ENCODE data around the gene PTH1R. TPM values are rescaled to one million over a fixed set of nuclear protein-coding genes. Genes with fewer than 3 reads are reported as not detected.

PTH1R gene
- total RNA-seq, 2 donors from 2014 or later: 5.6 to 8.9 TPM

GRCh38 chr3:46893146-46893748 is 15.7 kb downstream of the PTH1R start:
- Histone ChIP-seq H3K4me3 (peak overlapping the region; percentile 70), H3K27ac (no peak overlapping the region), H3K36me3 (no peaks in the 10 kb centered on the region), H3K4me1 (ENCODE audit: control insufficient read depth in 1 of 2, low read depth in 2 of 2) (peaks cover 8 to 33% of the 10 kb centered on the region in 2 donors), H3K27me3 (replicated peaks; ENCODE audit: insufficient read depth) (no peaks in the 10 kb centered on the region), H3K9me3 (no peaks in the 10 kb centered on the region)
- ATAC-seq (ENCODE audit: insufficient number of reproducible peaks, low FRiP score, low read depth) (no peak), DNase-seq (ENCODE audit: low spot score) (no peak)
- TF ChIP-seq, protein P1, sequence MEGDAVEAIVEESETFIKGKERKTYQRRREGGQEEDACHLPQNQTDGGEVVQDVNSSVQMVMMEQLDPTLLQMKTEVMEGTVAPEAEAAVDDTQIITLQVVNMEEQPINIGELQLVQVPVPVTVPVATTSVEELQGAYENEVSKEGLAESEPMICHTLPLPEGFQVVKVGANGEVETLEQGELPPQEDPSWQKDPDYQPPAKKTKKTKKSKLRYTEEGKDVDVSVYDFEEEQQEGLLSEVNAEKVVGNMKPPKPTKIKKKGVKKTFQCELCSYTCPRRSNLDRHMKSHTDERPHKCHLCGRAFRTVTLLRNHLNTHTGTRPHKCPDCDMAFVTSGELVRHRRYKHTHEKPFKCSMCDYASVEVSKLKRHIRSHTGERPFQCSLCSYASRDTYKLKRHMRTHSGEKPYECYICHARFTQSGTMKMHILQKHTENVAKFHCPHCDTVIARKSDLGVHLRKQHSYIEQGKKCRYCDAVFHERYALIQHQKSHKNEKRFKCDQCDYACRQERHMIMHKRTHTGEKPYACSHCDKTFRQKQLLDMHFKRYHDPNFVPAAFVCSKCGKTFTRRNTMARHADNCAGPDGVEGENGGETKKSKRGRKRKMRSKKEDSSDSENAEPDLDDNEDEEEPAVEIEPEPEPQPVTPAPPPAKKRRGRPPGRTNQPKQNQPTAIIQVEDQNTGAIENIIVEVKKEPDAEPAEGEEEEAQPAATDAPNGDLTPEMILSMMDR (IDR thresholded peaks at IDR 0.05): no peak

DNA sequence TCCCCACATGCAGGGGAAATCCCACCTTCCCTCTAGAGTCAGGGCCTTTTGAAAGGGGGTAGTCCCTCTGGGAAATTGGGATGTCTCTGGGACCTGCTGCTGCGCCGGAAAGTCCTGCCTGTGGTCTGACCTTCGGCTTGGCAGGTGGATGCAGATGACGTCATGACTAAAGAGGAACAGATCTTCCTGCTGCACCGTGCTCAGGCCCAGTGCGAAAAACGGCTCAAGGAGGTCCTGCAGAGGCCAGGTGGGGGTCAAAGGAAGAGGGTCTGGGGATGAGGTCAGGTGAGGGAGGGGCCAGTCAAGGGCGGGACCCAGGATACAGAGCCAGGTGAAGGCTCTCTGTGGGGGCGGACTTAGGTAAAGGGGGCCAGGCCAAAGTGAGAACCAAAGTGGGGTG is 16.2 kb downstream of the PTH1R start:
- ATAC-seq (ENCODE audit: insufficient number of reproducible peaks, low FRiP score, low read depth) (no peak), DNase-seq (ENCODE audit: low spot score) (no peak)

GRCh38 chr3:46894256-46894655 is 16.7 kb downstream of the PTH1R start:
- Histone ChIP-seq H3K27ac (no peak overlapping the region), H3K4me1 (ENCODE audit: control insufficient read depth in 1 of 2, low read depth in 2 of 2) (peaks cover 18 to 43% of the 10 kb centered on the region in 2 donors), H3K27me3 (replicated peaks; ENCODE audit: insufficient read depth) (no peaks in the 10 kb centered on the region), H3K36me3 (no peaks in the 10 kb centered on the region), H3K4me3 (no peak overlapping the region), H3K9me3 (no peaks in the 10 kb centered on the region)
- DNase-seq (ENCODE audit: low spot score) (no peak), ATAC-seq (ENCODE audit: insufficient number of reproducible peaks, low FRiP score, low read depth) (no peak)
- TF ChIP-seq, protein P1 (IDR thresholded peaks at IDR 0.05): no peak

More for the DNA sequence above, 16.2 kb downstream of the PTH1R start:
- Histone ChIP-seq H3K36me3 (no peaks in the 10 kb centered on the region), H3K27ac (no peak overlapping the region), H3K9me3 (no peaks in the 10 kb centered on the region), H3K4me1 (ENCODE audit: control insufficient read depth in 1 of 2, low read depth in 2 of 2) (peaks cover 13 to 38% of the 10 kb centered on the region in 2 donors), H3K4me3 (no peak overlapping the region), H3K27me3 (replicated peaks; ENCODE audit: insufficient read depth) (no peaks in the 10 kb centered on the region)
- TF ChIP-seq, protein P1 (IDR thresholded peaks at IDR 0.05): no peak

- peaks cover 23 to 46% of the 10 kb centered on the region in 2 donors for H3K4me1 ChIP-seq (ENCODE audit: control insufficient read depth in 1 of 2, low read depth in 2 of 2)
- H3K4me3 ChIP-seq: no peak overlapping the region
- no peak for ATAC-seq (ENCODE audit: insufficient number of reproducible peaks, low FRiP score, low read depth)
- H3K9me3 ChIP-seq: no peaks in the 10 kb centered on the region
- H3K27me3 ChIP-seq (replicated peaks; ENCODE audit: insufficient read depth): no peaks in the 10 kb centered on the region
- H3K27ac ChIP-seq: no peak overlapping the region
- H3K36me3 ChIP-seq: no peaks in the 10 kb centered on the region
- DNase-seq (ENCODE audit: low spot score): no peak
- TF ChIP-seq, protein P1 (IDR thresholded peaks at IDR 0.05): peak; percentile 89
Observed at GRCh38 chr3:46895204-46895660, 17.7 kb downstream of the PTH1R start.

DNA sequence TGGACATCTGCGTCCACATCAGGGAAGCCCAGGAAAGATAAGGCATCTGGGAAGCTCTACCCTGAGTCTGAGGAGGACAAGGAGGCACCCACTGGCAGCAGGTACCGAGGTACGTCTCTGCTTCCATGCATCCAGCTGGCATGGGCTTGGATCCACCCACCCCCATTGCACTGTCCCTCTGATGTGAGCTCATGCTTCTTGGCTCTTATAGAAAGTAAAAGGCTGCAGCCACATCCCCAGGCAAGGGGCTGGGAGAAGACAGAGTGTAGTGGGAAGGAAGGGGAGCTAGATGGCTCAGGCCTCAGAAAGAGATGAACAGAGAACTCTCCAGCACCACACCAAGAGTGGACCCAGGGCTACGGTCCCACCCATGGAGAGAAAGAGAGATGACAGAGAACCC is 18.2 kb downstream of the PTH1R start:
- no peak for DNase-seq (ENCODE audit: low spot score)
- no peak overlapping the region for H3K27ac ChIP-seq
- ATAC-seq (ENCODE audit: insufficient number of reproducible peaks, low FRiP score, low read depth): no peak
- H3K4me1 ChIP-seq (ENCODE audit: control insufficient read depth in 1 of 2, low read depth in 2 of 2): peaks cover 23 to 49% of the 10 kb centered on the region in 2 donors
- H3K9me3 ChIP-seq: no peaks in the 10 kb centered on the region
- no peaks in the 10 kb centered on the region for H3K36me3 ChIP-seq
- H3K27me3 ChIP-seq (replicated peaks; ENCODE audit: insufficient read depth): no peaks in the 10 kb centered on the region
- no peak overlapping the region for H3K4me3 ChIP-seq
- TF ChIP-seq, protein P1 (IDR thresholded peaks at IDR 0.05): no peak

Measured in thoracic aorta (tissue), 2 donors.